OCI-LY7 (cell line): Measurements from ENCODE around the gene SPATA6. TPM values are rescaled to one million over a fixed set of nuclear protein-coding genes. Genes with fewer than 3 reads are reported as not detected.

Experiments
- BruUV-seq: library from RNA; stranded (reverse); fragments of 400-500 nt; replicated peaks from 2 replicates; lab custom pipeline; 2021; lab: Mats Ljungman, UMichigan
- CTCF ChIA-PET: fragments of 300-600 bp; sonication (Branson Sonifier 250); formaldehyde crosslinking; loops from one replicate; lab custom pipeline; 2022; ENCODE audit warnings: antibody characterized with exemption; ENCODE audit not compliant: unreplicated experiment; lab: Charles Lee
- POLR2A ChIA-PET: fragments of 300-600 bp; sonication (Branson Sonifier 250); formaldehyde crosslinking; loops from one replicate; lab custom pipeline; 2022; ENCODE audit warnings: antibody characterized with exemption; lab: Charles Lee
- DNase-seq: peaks from one replicate; pipeline ENCODE4 v3.0.0-alpha.2; 2015; ENCODE audit warnings: low spot score
- H2AFZ ChIP-seq: fragments of 200-600 bp; sonication (generic), shearing (Covaris generic); 2 replicates; pipeline ENCODE4 v1.6.1; 2014; ENCODE audit warnings: mild to moderate bottlenecking, antibody characterized with exemption, low read length, moderate library complexity
- H3K27ac ChIP-seq: fragments of 200-600 bp; sonication (generic); 2 replicates; pipeline ENCODE4 v1.5.1; 2014; ENCODE audit warnings: mixed run types, low read depth, mild to moderate bottlenecking, moderate library complexity, low read length, inconsistent platforms; ENCODE audit not compliant: poor library complexity, severe bottlenecking
- H3K36me3 ChIP-seq: fragments of 200-600 bp; sonication (generic); 2 replicates; pipeline ENCODE4 v1.6.1; 2014; ENCODE audit warnings: mild to moderate bottlenecking, antibody characterized with exemption, low read length, moderate library complexity, mixed read lengths; ENCODE audit not compliant: insufficient read depth
- H3K4me1 ChIP-seq: fragments of 200-600 bp; sonication (generic); 2 replicates; pipeline ENCODE4 v1.5.1; 2014; ENCODE audit warnings: mild to moderate bottlenecking, low read length; ENCODE audit not compliant: insufficient read depth, poor library complexity, severe bottlenecking
- H3K4me2 ChIP-seq: fragments of 200-600 bp; sonication (generic); 2 replicates; pipeline ENCODE4 v1.6.1; 2014; ENCODE audit warnings: mild to moderate bottlenecking, low read length
- H3K4me3 ChIP-seq: fragments of 200-600 bp; sonication (generic); 2 replicates; pipeline ENCODE4 v1.5.1; 2014; ENCODE audit warnings: mild to moderate bottlenecking, low read depth, low read length; ENCODE audit not compliant: poor library complexity, severe bottlenecking
- H3K79me2 ChIP-seq: fragments of 200-600 bp; sonication (generic); 2 replicates; pipeline ENCODE4 v1.6.1; 2016; ENCODE audit warnings: low read depth, mild to moderate bottlenecking, low read length, moderate library complexity, mixed read lengths; ENCODE audit not compliant: insufficient read depth
- H3K9me2 ChIP-seq: fragments of 200-600 bp; sonication (generic); 2 replicates; pipeline ENCODE4 v1.6.1; 2016; ENCODE audit warnings: mild to moderate bottlenecking, low read length, mixed read lengths; ENCODE audit not compliant: insufficient read depth
- H3K9me3 ChIP-seq: fragments of 200-600 bp; sonication (generic); 2 replicates; pipeline ENCODE4 v1.6.1; 2014; ENCODE audit warnings: mild to moderate bottlenecking, mixed run types, low read length, mixed read lengths
- H4K20me1 ChIP-seq: fragments of 200-600 bp; sonication (generic); 2 replicates; pipeline ENCODE4 v1.6.1; 2014; ENCODE audit warnings: mild to moderate bottlenecking, antibody characterized with exemption, low read length, moderate library complexity, mixed read lengths; ENCODE audit not compliant: insufficient read depth
- CTCF ChIP-seq: fragments of 200-600 bp; sonication (generic); conservative IDR thresholded peaks from 2 replicates; pipeline ENCODE4 v1.5.1; 2014; ENCODE audit warnings: mild to moderate bottlenecking, antibody characterized with exemption, low read length, moderate library complexity, mixed read lengths
- EZH2phosphoT487 ChIP-seq: fragments of 200-600 bp; sonication (generic); IDR thresholded peaks from 2 replicates; pipeline ENCODE4 v1.6.1; 2018; ENCODE audit warnings: low read depth, borderline replicate concordance, mild to moderate bottlenecking, mixed run types, antibody characterized with exemption, low read length, moderate library complexity, mixed read lengths
- intact Hi-C: fragments of 100-400 bp; cut with micrococcal nuclease; formaldehyde crosslinking; loops from one replicate; pipeline ENCODE4 v1.10.0; 2022; ENCODE audit not compliant: unreplicated experiment
- total RNA-seq, 2 experiments: library from RNA; depleted of rRNA in 1 of 2; stranded (reverse); fragments of >200 nt in 1 of 2; shearing (Covaris generic) in 1 of 2; gene quantifications; 2 replicates each; pipeline ENCODE4 v1.2.3, GENCODE V29; 2014 to 2022

SPATA6 gene
- total RNA-seq, 2 experiments from 2014 or later, result 2.5 TPM; not detected in 1

GRCh38 chr1:48333316-48333715 is 138.7 kb downstream of the SPATA6 start:
- intact Hi-C loops, result no loop called here
- no peak for TF ChIP-seq CTCF

GRCh38 chr1:48332115-48332514 is 139.9 kb downstream of the SPATA6 start:
- H3K4me1 ChIP-seq, result no peaks in the 10 kb centered on the region
- no peak overlapping the region for H3K27ac ChIP-seq
- H4K20me1 ChIP-seq, result no peaks in the 10 kb centered on the region
- no peaks in the 10 kb centered on the region for H3K9me3 ChIP-seq
- no peak for DNase-seq
- H3K4me3 ChIP-seq, result no peak overlapping the region
- TF ChIP-seq EZH2phosphoT487, result no peak
- no peak for TF ChIP-seq CTCF
- H3K79me2 ChIP-seq, result no peaks in the 10 kb centered on the region
- intact Hi-C loops, result no loop called here
- no peaks in the 10 kb centered on the region for H3K9me2 ChIP-seq
- no TSS peak for BruUV-seq
- ChIA-PET CTCF (no interaction called here), POLR2A (no interaction called here)
- H2AFZ ChIP-seq, result no peak overlapping the region
- H3K36me3 ChIP-seq, result no peaks in the 10 kb centered on the region
- no peak overlapping the region for H3K4me2 ChIP-seq

More at GRCh38 chr1:48333316-48333715, 138.7 kb downstream of the SPATA6 start:
- Histone ChIP-seq H3K4me2 (no peak overlapping the region), H3K9me3 (no peaks in the 10 kb centered on the region), H3K36me3 (no peaks in the 10 kb centered on the region), H4K20me1 (no peaks in the 10 kb centered on the region), H3K9me2 (no peaks in the 10 kb centered on the region), H3K79me2 (no peaks in the 10 kb centered on the region), H3K4me3 (no peak overlapping the region), H3K4me1 (no peaks in the 10 kb centered on the region), H2AFZ (no peak overlapping the region), H3K27ac (no peak overlapping the region)
- DNase-seq, result no peak
- ChIA-PET CTCF (no interaction called here), POLR2A (no interaction called here)
- BruUV-seq, result no TSS peak

- Histone ChIP-seq H2AFZ (no peak overlapping the region), H3K4me2 (no peak overlapping the region), H3K4me1 (no peaks in the 10 kb centered on the region), H3K9me2 (no peaks in the 10 kb centered on the region), H3K9me3 (no peaks in the 10 kb centered on the region), H3K79me2 (no peaks in the 10 kb centered on the region), H3K36me3 (no peaks in the 10 kb centered on the region), H3K4me3 (no peak overlapping the region), H3K27ac (no peak overlapping the region), H4K20me1 (no peaks in the 10 kb centered on the region)
- no peak for DNase-seq
- CTCF ChIA-PET, result no interaction called here
- intact Hi-C loops, result no loop called here
- no peak for TF ChIP-seq EZH2phosphoT487
- no peak for TF ChIP-seq CTCF
- POLR2A ChIA-PET, result no interaction called here
- no TSS peak for BruUV-seq
Observed at GRCh38 chr1:48329905-48330304, 142.1 kb downstream of the SPATA6 start.
